Ascending aorta (tissue), 2 donors: ENCODE results near the gene FAAP100. TPM values are rescaled to one million over a fixed set of nuclear protein-coding genes. Genes with fewer than 3 reads are reported as not detected.
A peak's percentile ranks its signal among the peaks of the same experiment; 100 is the strongest.

Experiments used
- DNase-seq, 2 donors: peaks; one replicate each; pipeline ENCODE4 v3.0.0-alpha.2; 2019; ENCODE audit warnings: low spot score in 2 of 2
- H3K27ac ChIP-seq, 2 donors: fragments of 200-600 bp; sonication (generic); one replicate each; pipeline ENCODE4 v1.5.1; 2016 to 2017; ENCODE audit warnings: mild to moderate bottlenecking in 1 of 2
- H3K27me3 ChIP-seq: fragments of 200-600 bp; sonication (generic); one replicate; pipeline ENCODE4 v1.5.1; 2017
- H3K36me3 ChIP-seq, 2 donors: fragments of 200-600 bp; sonication (generic); one replicate each; pipeline ENCODE4 v1.5.1; 2016
- H3K4me1 ChIP-seq, 2 donors: fragments of 200-600 bp; sonication (generic); one replicate each; pipeline ENCODE4 v1.5.1; 2016 to 2017; ENCODE audit warnings: mild to moderate bottlenecking in 1 of 2
- H3K4me3 ChIP-seq, 2 donors: fragments of 200-600 bp; sonication (generic); one replicate each; pipeline ENCODE4 v1.5.1; 2016 to 2017; ENCODE audit warnings: mild to moderate bottlenecking in 1 of 2
- H3K9me3 ChIP-seq, 2 donors: fragments of 200-600 bp; sonication (generic); one replicate each; pipeline ENCODE4 v1.5.1; 2016
- intact Hi-C: fragments of 100-400 bp; cut with DNase I; formaldehyde crosslinking; loops from one replicate; pipeline ENCODE4 v1.15.1; 2023
- total RNA-seq: library from RNA; depleted of rRNA; stranded (reverse); fragments of >200 nt; gene quantifications from one replicate; pipeline ENCODE4 v1.1.0, GENCODE V29; 2016
- TF ChIP-seq, protein P1 (sequence below), 3 experiments: fragments of 200-600 bp in 2 of 3; fragments of 450-650 bp in 1 of 3; sonication (generic) in 2 of 3; IDR thresholded peaks; one replicate each; pipeline ENCODE4 v1.5.1; 2016 to 2019; ENCODE audit warnings: antibody characterized with exemption in 3 of 3, mild to moderate bottlenecking in 1 of 3, moderate library complexity in 1 of 3

FAAP100 gene, protein sequence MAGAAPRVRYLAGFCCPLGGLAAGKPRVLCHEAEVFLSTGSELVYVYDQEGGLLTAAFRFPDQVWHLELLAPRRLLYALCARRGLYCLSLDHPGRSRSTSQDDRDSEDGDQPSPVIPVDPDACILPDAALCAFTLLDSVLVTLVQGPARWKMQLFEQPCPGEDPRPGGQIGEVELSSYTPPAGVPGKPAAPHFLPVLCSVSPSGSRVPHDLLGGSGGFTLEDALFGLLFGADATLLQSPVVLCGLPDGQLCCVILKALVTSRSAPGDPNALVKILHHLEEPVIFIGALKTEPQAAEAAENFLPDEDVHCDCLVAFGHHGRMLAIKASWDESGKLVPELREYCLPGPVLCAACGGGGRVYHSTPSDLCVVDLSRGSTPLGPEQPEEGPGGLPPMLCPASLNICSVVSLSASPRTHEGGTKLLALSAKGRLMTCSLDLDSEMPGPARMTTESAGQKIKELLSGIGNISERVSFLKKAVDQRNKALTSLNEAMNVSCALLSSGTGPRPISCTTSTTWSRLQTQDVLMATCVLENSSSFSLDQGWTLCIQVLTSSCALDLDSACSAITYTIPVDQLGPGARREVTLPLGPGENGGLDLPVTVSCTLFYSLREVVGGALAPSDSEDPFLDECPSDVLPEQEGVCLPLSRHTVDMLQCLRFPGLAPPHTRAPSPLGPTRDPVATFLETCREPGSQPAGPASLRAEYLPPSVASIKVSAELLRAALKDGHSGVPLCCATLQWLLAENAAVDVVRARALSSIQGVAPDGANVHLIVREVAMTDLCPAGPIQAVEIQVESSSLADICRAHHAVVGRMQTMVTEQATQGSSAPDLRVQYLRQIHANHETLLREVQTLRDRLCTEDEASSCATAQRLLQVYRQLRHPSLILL
- 75.6 TPM for total RNA-seq

DNA sequence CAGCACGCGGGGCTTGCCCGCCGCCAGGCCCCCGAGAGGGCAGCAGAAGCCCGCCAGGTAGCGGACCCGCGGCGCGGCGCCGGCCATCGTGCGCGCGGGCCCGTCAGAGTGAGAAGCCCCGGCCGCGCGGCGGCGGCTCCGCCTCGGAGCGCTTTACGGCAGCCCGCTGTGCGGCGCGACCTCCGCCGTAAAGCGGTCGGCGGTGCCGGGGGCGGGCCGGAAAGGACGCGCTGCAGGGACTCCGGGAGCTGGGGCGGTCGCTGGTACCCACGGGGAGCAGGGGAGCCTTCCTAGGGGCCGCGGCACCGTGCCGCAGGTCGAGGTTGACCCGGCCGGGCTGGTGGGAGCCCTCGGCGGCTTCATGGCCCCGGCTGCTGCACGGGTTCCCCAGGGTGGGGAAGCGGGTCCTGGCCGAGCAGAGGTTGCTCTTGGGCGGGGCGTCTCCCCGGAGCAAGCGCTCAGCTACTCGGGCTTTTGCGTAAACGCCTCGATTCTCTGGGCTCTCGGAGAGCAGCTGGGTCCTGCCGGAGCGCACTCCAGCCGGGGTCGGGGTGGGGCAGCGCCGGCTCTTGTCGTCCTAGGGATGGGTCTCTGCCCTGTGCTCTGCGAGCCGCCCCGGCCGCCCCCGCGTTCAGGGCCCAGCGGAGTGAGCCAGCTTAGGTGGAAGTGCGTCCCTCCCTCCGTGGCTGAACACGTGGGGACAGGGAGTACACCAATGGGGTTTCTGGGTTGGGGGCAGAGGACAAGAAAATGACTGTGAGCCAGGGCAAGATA, at the start of gene FAAP100:
FAAP100 (minus strand) TSS at position 110 of the 774 bp plus-strand sequence; CDS start at position 87, 23 bp downstream.
- peak in 1 of 2 donors; percentile 88 for DNase-seq
- no peaks in the 10 kb centered on the region for H3K27me3 ChIP-seq
- H3K36me3 ChIP-seq: peaks cover 13 to 35% of the 10 kb centered on the region in 2 donors
- intact Hi-C loops: loop anchor here (1.0 to 2.0 kb wide), 5 partner anchors 14 to 72 kb away; no protein-coding TSS in a partner anchor
- peaks cover 17 to 34% of the 10 kb centered on the region in 2 donors for H3K4me1 ChIP-seq
- TF ChIP-seq, protein P1, sequence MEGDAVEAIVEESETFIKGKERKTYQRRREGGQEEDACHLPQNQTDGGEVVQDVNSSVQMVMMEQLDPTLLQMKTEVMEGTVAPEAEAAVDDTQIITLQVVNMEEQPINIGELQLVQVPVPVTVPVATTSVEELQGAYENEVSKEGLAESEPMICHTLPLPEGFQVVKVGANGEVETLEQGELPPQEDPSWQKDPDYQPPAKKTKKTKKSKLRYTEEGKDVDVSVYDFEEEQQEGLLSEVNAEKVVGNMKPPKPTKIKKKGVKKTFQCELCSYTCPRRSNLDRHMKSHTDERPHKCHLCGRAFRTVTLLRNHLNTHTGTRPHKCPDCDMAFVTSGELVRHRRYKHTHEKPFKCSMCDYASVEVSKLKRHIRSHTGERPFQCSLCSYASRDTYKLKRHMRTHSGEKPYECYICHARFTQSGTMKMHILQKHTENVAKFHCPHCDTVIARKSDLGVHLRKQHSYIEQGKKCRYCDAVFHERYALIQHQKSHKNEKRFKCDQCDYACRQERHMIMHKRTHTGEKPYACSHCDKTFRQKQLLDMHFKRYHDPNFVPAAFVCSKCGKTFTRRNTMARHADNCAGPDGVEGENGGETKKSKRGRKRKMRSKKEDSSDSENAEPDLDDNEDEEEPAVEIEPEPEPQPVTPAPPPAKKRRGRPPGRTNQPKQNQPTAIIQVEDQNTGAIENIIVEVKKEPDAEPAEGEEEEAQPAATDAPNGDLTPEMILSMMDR (IDR thresholded peaks at IDR 0.05): no peak
- no peaks in the 10 kb centered on the region for H3K9me3 ChIP-seq
- H3K4me3 ChIP-seq: peak within 1 kb of the TSS; percentile 81 to 83
- H3K27ac ChIP-seq: peak within 1 kb of the TSS; percentile 75 to 93

DNA sequence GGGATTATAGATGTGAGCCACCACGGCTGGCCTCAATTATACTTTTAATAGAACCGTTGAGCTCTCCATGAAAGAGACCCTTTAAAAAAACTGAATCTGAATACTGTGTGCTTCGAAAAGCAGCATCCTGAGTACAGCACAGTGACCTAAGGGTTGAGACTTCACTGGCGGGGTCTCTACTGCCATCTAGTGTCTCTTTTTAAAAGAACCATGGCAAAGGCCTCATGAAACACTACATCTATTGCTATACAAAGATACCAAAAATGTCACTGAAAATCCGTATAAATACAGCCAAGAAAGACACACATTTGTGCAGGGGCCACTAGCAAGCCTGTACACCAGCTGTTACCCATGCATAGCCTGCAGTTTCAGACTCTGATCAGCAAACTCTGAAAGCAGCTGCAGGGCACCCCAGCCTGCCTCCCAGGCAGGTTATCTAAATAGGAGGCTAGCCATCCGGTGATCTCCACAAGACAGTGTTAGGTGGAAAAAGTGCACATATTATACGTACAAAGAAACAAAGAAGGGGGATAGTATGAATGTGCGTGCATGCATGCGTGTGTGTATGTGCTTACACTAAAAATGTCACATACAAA, 49.5 kb upstream of the FAAP100 start:
- TF ChIP-seq, protein P1 (IDR thresholded peaks at IDR 0.05): peak; percentile 74 to 83 (median 77)
- Histone ChIP-seq H3K27me3 (no peaks in the 10 kb centered on the region), H3K9me3 (no peaks in the 10 kb centered on the region), H3K27ac (peak overlapping the region in 1 of 2 donors; percentile 24), H3K4me3 (no peak overlapping the region), H3K36me3 (peaks cover 39 to 49% of the 10 kb centered on the region in 2 donors), H3K4me1 (peaks cover 4 to 7% of the 10 kb centered on the region in 2 donors)
- DNase-seq: peak in 1 of 2 donors; percentile 66
- intact Hi-C loops: loop anchor here (1.0 to 2.0 kb wide), 2 partner anchors 83 to 348 kb away; no protein-coding TSS in a partner anchor

DNA sequence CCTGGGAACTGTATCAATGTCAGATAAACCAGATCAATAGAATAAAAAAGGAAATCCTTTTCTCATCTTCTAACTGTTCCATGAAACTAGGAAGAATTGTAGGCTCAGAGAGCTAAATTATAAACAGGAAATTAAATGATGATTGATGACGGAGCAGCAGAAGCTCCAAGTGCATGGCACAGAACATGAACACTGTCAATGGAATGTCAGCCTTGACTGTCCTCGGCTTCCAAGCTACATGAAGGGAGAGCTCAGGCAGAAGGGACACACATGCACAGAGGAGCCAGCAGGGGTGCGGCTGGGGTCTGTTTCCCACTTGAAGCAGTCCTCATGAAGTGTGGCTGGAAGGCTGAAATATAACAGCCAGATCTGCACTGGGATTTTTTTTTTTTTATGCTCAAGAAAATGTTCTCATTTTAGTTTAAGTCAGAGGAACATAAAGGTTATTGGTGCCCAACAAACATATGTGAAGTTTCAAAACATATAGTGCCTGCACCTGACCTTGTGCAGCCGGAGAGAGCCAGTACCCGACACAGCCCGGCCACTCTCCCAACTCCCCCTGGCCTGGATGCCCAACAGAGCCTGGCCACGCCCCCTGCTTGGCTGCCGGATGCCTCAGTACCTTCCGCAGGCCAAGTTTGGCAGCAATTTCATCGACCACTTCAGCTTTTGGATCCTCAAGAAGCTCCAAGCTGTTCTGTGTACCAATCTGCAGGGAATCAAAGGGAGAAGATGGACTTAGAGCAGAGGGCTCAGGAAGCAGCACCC, 47.8 kb upstream of the FAAP100 start:
- Histone ChIP-seq H3K4me3 (no peak overlapping the region), H3K4me1 (peaks cover 11 to 19% of the 10 kb centered on the region in 2 donors), H3K27ac (peak overlapping the region in 1 of 2 donors; percentile 19), H3K9me3 (no peaks in the 10 kb centered on the region), H3K27me3 (no peaks in the 10 kb centered on the region), H3K36me3 (peaks cover 32 to 46% of the 10 kb centered on the region in 2 donors)
- TF ChIP-seq, protein P1 (IDR thresholded peaks at IDR 0.05): no peak
- intact Hi-C loops: loop anchor here (1.0 to 5.0 kb wide), 3 partner anchors 47 to 173 kb away; no protein-coding TSS in a partner anchor
- DNase-seq: no peak

DNA sequence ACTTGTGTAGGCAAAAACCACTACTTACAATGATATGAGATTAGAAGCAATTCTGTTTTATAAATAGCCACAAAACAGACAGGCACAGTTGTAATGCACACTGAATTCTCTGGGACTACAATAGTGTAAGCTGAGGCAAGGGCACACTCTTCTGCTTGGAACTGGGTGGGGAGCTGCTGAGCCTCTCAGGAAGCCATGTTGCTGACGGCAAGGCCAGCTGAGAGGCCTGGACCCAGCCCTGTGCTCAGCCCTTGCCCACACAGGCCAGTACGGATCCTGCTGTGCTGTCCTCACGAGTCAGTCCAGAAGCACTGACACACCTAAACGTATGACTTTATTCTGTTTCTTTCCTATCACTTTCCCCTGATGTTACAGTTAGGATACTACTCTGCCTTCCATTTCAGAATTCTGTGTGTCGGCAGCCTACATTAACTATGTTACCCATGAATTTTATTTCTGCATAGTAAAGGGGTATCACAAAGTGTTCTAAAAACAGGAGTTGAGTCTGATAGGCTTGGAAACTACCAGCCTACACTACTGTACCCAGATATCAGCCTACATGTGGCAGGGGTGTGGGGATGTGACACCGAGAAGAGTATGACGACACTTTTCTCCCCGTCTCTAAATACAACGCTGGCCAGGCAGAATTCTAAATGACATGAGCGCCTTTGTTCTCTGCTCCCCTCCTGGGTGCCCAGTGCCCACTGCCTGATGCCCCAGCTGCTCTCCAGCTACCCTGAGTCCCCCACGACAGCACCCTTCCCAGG, 41.1 kb upstream of the FAAP100 start:
- peaks cover 62 to 71% of the 10 kb centered on the region in 2 donors for H3K36me3 ChIP-seq
- H3K4me3 ChIP-seq: no peak overlapping the region
- no peaks in the 10 kb centered on the region for H3K27me3 ChIP-seq
- intact Hi-C loops: loop anchor here (1.0 kb wide), 1 partner anchor 26 kb away; no protein-coding TSS in a partner anchor
- no peak overlapping the region for H3K27ac ChIP-seq
- no peak for DNase-seq
- H3K4me1 ChIP-seq: peaks cover 8 to 22% of the 10 kb centered on the region in 2 donors
- TF ChIP-seq, protein P1 (IDR thresholded peaks at IDR 0.05): no peak
- no peaks in the 10 kb centered on the region for H3K9me3 ChIP-seq
